CD14-positive monocyte (primary cell): ENCODE data around the gene RIC8A. TPM values are rescaled to one million over a fixed set of nuclear protein-coding genes. Genes with fewer than 3 reads are reported as not detected.

Experiments
- DNase-seq, 3 donors: peaks; one replicate each; pipeline ENCODE4 v3.0.0-alpha.2; 2011 to 2022
- H2AFZ ChIP-seq: 2 replicates; pipeline ENCODE4 v1.6.0; 2012; ENCODE audit warnings: mild to moderate bottlenecking, low read depth, low read length, inconsistent platforms; ENCODE audit not compliant: insufficient read depth, poor library complexity, severe bottlenecking
- H3K27ac ChIP-seq, 2 donors: 1 replicate in 1 of 2; 2 replicates in 1 of 2; pipeline ENCODE4 v1.5.1; 2012 to 2013; ENCODE audit warnings: low read length in 2 of 2, control low read depth in 1 of 2, inconsistent platforms in 1 of 2, low read depth in 1 of 2, mild to moderate bottlenecking in 1 of 2
- H3K27me3 ChIP-seq, 2 donors: one replicate each; pipeline versions ENCODE4 v1.6.0 to v1.6.1; 2011 to 2013; ENCODE audit warnings: low read length in 2 of 2; ENCODE audit not compliant: control insufficient read depth in 2 of 2, insufficient read depth in 2 of 2
- H3K36me3 ChIP-seq, 2 donors: replicated peaks in 1 of 2; 1 replicate in 1 of 2; 2 replicates in 1 of 2; pipeline versions ENCODE4 v1.5.1 to v1.6.1; 2012 to 2013; ENCODE audit warnings: low read length in 2 of 2, control low read depth in 1 of 2, inconsistent platforms in 1 of 2, mild to moderate bottlenecking in 1 of 2; ENCODE audit not compliant: insufficient read depth in 2 of 2, control insufficient read depth in 1 of 2
- H3K4me1 ChIP-seq, 2 donors: 1 replicate in 1 of 2; 2 replicates in 1 of 2; pipeline versions ENCODE4 v1.5.1 to v1.6.1; 2012 to 2013; ENCODE audit warnings: low read length in 2 of 2, control low read depth in 1 of 2, inconsistent platforms in 1 of 2, mild to moderate bottlenecking in 1 of 2, moderate library complexity in 1 of 2; ENCODE audit not compliant: insufficient read depth in 2 of 2, control insufficient read depth in 1 of 2
- H3K4me2 ChIP-seq: replicated peaks from 2 replicates; pipeline ENCODE3; 2012; ENCODE audit warnings: low read length, moderate library complexity, mild to moderate bottlenecking; ENCODE audit not compliant: poor library complexity, severe bottlenecking; ENCODE audit errors: extremely low read depth
- H3K4me3 ChIP-seq, 3 experiments: fragments of 200-600 bp in 1 of 3; sonication (generic) in 1 of 3; replicated peaks in 1 of 3; 1 replicate in 2 of 3; 2 replicates in 1 of 3; pipeline ENCODE4 v1.5.1; 2011 to 2013; ENCODE audit warnings: low read length in 3 of 3, mild to moderate bottlenecking in 3 of 3, control low read depth in 2 of 3, low read depth in 2 of 3, inconsistent platforms in 1 of 3, moderate library complexity in 1 of 3
- H3K79me2 ChIP-seq: 2 replicates; pipeline ENCODE4 v1.6.0; 2012; ENCODE audit warnings: mild to moderate bottlenecking, control low read depth, inconsistent platforms, low read length, moderate library complexity; ENCODE audit not compliant: insufficient read depth
- H3K9ac ChIP-seq: 2 replicates; pipeline ENCODE4 v1.6.0; 2017; ENCODE audit warnings: low read length, mild to moderate bottlenecking; ENCODE audit not compliant: insufficient read depth, poor library complexity, severe bottlenecking
- H3K9me3 ChIP-seq, 2 donors: replicated peaks in 1 of 2; 1 replicate in 1 of 2; 2 replicates in 1 of 2; pipeline versions ENCODE4 v1.5.1 to v1.6.1; 2012 to 2013; ENCODE audit warnings: low read length in 2 of 2, control low read depth in 1 of 2; ENCODE audit not compliant: control insufficient read depth in 1 of 2, insufficient read depth in 1 of 2
- H4K20me1 ChIP-seq: 2 replicates; pipeline ENCODE4 v1.6.0; 2012; ENCODE audit warnings: mild to moderate bottlenecking, low read length, control low read depth, moderate library complexity; ENCODE audit not compliant: insufficient read depth
- H3K27ac Mint-ChIP-seq, 7 donors: one replicate each; pipeline ENCODE4 v1.8.0; 2020; ENCODE audit warnings: mild to moderate bottlenecking in 7 of 7, mixed read lengths in 7 of 7, moderate library complexity in 6 of 7, inconsistent platforms in 2 of 7
- H3K27me3 Mint-ChIP-seq, 3 donors: one replicate each; pipeline ENCODE4 v1.8.0; 2021 to 2022; ENCODE audit warnings: low read depth in 3 of 3, mild to moderate bottlenecking in 3 of 3, mixed read lengths in 3 of 3, moderate library complexity in 3 of 3, inconsistent platforms in 1 of 3
- H3K36me3 Mint-ChIP-seq, 2 donors: one replicate each; pipeline ENCODE4 v1.8.0; 2020; ENCODE audit warnings: mixed read lengths in 2 of 2, inconsistent platforms in 1 of 2, mild to moderate bottlenecking in 1 of 2
- H3K4me1 Mint-ChIP-seq: one replicate; pipeline ENCODE4 v1.8.0; 2020; ENCODE audit warnings: mild to moderate bottlenecking, mixed read lengths
- H3K4me3 Mint-ChIP-seq, 2 donors: one replicate each; pipeline ENCODE4 v1.8.0; 2020; ENCODE audit warnings: mild to moderate bottlenecking in 2 of 2, mixed read lengths in 2 of 2, moderate library complexity in 1 of 2
- H3K9me3 Mint-ChIP-seq, 7 donors: one replicate each; pipeline ENCODE4 v1.8.0; 2020 to 2022; ENCODE audit warnings: mixed read lengths in 7 of 7, mild to moderate bottlenecking in 6 of 7, moderate library complexity in 6 of 7, inconsistent platforms in 2 of 7
- CTCF ChIP-seq: fragments of 200-600 bp; IDR thresholded peaks from one replicate; pipeline ENCODE4 v1.8.0; 2022; ENCODE audit warnings: antibody characterized with exemption, mild to moderate bottlenecking
- WGBS: methylation state at CpG from one replicate; pipeline ENCODE4 v1.1.5; 2013; ENCODE audit warnings: missing lambda C conversion rate; ENCODE audit not compliant: insufficient coverage; 5-methylcytosine and 5-hydroxymethylcytosine counted together
- intact Hi-C, 2 donors: fragments of 100-400 bp; cut with micrococcal nuclease; formaldehyde crosslinking; loops; one replicate each; pipeline versions ENCODE4 v1.15.0 to v1.15.1; 2023
- polyA plus RNA-seq, 3 donors: library from polyadenylated mRNA; depleted of rRNA in 1 of 3; unstranded in 2 of 3; stranded (reverse) in 1 of 3; fragments of 300-500 nt in 2 of 3; fragments of >200 nt in 1 of 3; fragmentation: Illumina TruSeq in 2 of 3; gene quantifications; 1 replicate in 2 of 3; 2 replicates in 1 of 3; pipeline ENCODE4 v1.2.3, GENCODE V29; 2012 to 2021

The RIC8A gene
- polyA plus RNA-seq, 3 donors = 51.1 to 79.1 (median 56.5) TPM

GRCh38 chr11:250274-250673, 42.8 kb downstream of the RIC8A start:
- intact Hi-C loops = loop anchor here (5.0 kb wide), 4 partner anchors 37 to 107 kb away; partner anchors contain the start of genes IFITM2 (in 1 of the 2) and PGGHG (in 1 of the 2)
- Mint-ChIP-seq H3K9me3 (no peaks in the 10 kb centered on the region), H3K4me1 (no peaks in the 10 kb centered on the region), H3K27me3 (no peaks in the 10 kb centered on the region), H3K4me3 (no peak overlapping the region), H3K27ac (peak overlapping the region in 1 of 7 donors; percentile 46), H3K36me3 (peaks cover 80 to 87% of the 10 kb centered on the region in 2 donors)
- Histone ChIP-seq H3K9ac (no peak overlapping the region), H3K9me3 (no peaks in the 10 kb centered on the region), H3K36me3 (peaks cover 84 to 85% of the 10 kb centered on the region in 2 donors), H4K20me1 (peaks cover 8% of the 10 kb centered on the region), H3K4me3 (no peak overlapping the region), H3K27ac (no peak overlapping the region), H3K27me3 (no peaks in the 10 kb centered on the region), H3K4me2 (no peak overlapping the region), H3K79me2 (no peaks in the 10 kb centered on the region), H2AFZ (no peak overlapping the region), H3K4me1 (no peaks in the 10 kb centered on the region)
- DNase-seq = no peak
- TF ChIP-seq CTCF = no peak
- WGBS = 83% methylated on average over 2 of the region's 5 CpGs

GRCh38 chr11:250740-251299, 43.3 kb downstream of the RIC8A start:
- WGBS = 92% methylated on average over 5 of the region's 10 CpGs
- no peak overlapping the region for H3K4me2 ChIP-seq
- no peaks in the 10 kb centered on the region for H3K79me2 ChIP-seq
- intact Hi-C loops = loop anchor here (5.0 kb wide), 4 partner anchors 36 to 106 kb away; partner anchors contain the start of genes IFITM2 (in 1 of the 2) and PGGHG (in 1 of the 2)
- H3K9ac ChIP-seq = no peak overlapping the region
- H3K4me3 ChIP-seq = no peak overlapping the region
- TF ChIP-seq CTCF = peak; percentile 79
- no peaks in the 10 kb centered on the region for H3K4me1 Mint-ChIP-seq
- peaks cover 5% of the 10 kb centered on the region for H4K20me1 ChIP-seq
- no peaks in the 10 kb centered on the region for H3K9me3 ChIP-seq
- H3K4me1 ChIP-seq = no peaks in the 10 kb centered on the region
- H3K27me3 ChIP-seq = no peaks in the 10 kb centered on the region
- no peak overlapping the region for H3K27ac ChIP-seq
- peaks cover 78 to 80% of the 10 kb centered on the region in 2 donors for H3K36me3 ChIP-seq
- H2AFZ ChIP-seq = no peak overlapping the region
- H3K27ac Mint-ChIP-seq = peak overlapping the region in 3 of 7 donors; percentile 60 to 84 (median 65)
- H3K36me3 Mint-ChIP-seq = peaks cover 75 to 81% of the 10 kb centered on the region in 2 donors
- peak; percentile 43 to 59 (median 57) for DNase-seq
- no peaks in the 10 kb centered on the region for H3K27me3 Mint-ChIP-seq
- H3K4me3 Mint-ChIP-seq = no peak overlapping the region
- no peaks in the 10 kb centered on the region for H3K9me3 Mint-ChIP-seq
